ENCODE data around the gene PIK3AP1. TPM values are rescaled to one million over a fixed set of nuclear protein-coding genes. Genes with fewer than 3 reads are reported as not detected.

The PIK3AP1 gene
- polyA plus RNA-seq, 1 of the 3 experiments (the other 2 are of a cell fraction): 0.07 TPM

DNA sequence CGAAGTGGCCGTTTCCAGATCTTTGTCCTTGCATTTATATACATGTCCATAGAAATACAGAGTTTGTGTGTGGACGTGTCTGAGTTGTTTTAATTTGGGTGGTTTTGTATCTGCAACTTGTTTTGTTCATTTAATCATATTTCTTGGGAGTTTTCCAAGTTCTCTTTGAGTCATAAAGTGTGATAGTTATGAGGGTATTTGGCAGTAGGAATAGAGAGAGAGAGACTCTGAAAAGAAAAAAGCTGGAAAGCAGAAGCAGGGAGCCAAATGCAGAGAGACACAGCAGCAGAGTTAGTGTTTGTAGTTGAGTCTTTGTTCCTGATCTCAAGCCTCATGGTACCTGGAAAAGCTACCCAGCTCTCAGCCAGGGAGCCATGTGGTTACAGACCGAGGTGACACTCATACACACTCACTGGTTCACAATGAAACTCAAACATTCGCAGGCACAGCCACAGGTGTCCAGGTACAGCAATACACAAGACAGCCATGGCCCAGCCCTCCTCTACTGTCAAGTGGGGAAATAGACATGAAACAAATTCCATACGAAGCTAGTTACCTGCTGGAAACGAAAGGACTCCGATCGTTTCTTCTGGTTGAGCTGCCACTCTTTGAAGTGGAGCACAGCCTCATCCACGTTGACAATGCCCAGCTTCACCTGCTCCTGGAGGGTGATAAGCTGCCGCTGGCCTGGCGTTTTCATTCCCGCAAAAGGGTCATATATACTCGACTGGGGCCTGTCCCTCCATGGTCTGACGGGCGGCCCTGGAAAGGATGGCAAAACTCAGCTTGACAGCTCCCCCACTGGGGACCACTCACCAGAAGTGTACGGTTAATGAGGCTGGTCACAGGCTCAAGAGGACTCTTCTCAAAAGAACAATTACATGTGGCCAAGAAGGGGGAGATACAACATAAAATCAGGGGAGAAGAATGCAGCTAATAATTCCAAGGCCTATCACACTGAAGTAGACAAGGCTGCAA lies 100.2 kb downstream of the PIK3AP1 start:
- Histone ChIP-seq H3K27ac (ENCODE audit: low read depth in 2 of 2, low read length in 1 of 2) (no peak overlapping the region), H2AFZ (ENCODE audit: low read depth) (no peak overlapping the region), H3K9me2 (no peaks in the 10 kb centered on the region), H3F3A (replicated peaks; ENCODE audit: insufficient read depth) (no peaks in the 10 kb centered on the region), H3K9me3 (no peaks in the 10 kb centered on the region), H3K4me1 (ENCODE audit: control insufficient read depth in 1 of 2, insufficient read depth in 2 of 2, low read depth in 1 of 2, low read length in 1 of 2) (no peaks in the 10 kb centered on the region; a peak in 1 of 4 replicates), H4K20me1 (ENCODE audit: insufficient read depth) (no peaks in the 10 kb centered on the region), H3K79me2 (ENCODE audit: insufficient read depth) (no peaks in the 10 kb centered on the region), H3K36me3 (replicated peaks in 1 of 2; ENCODE audit: control insufficient read depth in 1 of 2, insufficient read depth in 2 of 2, low read length in 1 of 2) (no peaks in the 10 kb centered on the region), H3K9ac (no peak overlapping the region), H3K4me3 (ENCODE audit: low read depth in 2 of 2, low read length in 1 of 2) (no peak overlapping the region), H3K27me3 (ENCODE audit: insufficient read depth) (no peaks in the 10 kb centered on the region), H3K4me2 (no peak overlapping the region)
- POLR2A ChIA-PET: no interaction called here
- TF ChIP-seq, protein P1, sequence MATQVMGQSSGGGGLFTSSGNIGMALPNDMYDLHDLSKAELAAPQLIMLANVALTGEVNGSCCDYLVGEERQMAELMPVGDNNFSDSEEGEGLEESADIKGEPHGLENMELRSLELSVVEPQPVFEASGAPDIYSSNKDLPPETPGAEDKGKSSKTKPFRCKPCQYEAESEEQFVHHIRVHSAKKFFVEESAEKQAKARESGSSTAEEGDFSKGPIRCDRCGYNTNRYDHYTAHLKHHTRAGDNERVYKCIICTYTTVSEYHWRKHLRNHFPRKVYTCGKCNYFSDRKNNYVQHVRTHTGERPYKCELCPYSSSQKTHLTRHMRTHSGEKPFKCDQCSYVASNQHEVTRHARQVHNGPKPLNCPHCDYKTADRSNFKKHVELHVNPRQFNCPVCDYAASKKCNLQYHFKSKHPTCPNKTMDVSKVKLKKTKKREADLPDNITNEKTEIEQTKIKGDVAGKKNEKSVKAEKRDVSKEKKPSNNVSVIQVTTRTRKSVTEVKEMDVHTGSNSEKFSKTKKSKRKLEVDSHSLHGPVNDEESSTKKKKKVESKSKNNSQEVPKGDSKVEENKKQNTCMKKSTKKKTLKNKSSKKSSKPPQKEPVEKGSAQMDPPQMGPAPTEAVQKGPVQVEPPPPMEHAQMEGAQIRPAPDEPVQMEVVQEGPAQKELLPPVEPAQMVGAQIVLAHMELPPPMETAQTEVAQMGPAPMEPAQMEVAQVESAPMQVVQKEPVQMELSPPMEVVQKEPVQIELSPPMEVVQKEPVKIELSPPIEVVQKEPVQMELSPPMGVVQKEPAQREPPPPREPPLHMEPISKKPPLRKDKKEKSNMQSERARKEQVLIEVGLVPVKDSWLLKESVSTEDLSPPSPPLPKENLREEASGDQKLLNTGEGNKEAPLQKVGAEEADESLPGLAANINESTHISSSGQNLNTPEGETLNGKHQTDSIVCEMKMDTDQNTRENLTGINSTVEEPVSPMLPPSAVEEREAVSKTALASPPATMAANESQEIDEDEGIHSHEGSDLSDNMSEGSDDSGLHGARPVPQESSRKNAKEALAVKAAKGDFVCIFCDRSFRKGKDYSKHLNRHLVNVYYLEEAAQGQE (IDR thresholded peaks at IDR 0.05; ENCODE audit: low read depth, low read length): no peak
- no peak for DNase-seq
- CTCF ChIA-PET: interaction anchor here (1.1 to 1.5 kb wide), 2 partner anchors 150 to 225 kb away, joined by 3 read pairs; no protein-coding TSS in a partner anchor
- 75% methylated on average over 17 of the region's 17 CpGs for WGBS (ENCODE audit: low lambda C conversion rate)

DNA sequence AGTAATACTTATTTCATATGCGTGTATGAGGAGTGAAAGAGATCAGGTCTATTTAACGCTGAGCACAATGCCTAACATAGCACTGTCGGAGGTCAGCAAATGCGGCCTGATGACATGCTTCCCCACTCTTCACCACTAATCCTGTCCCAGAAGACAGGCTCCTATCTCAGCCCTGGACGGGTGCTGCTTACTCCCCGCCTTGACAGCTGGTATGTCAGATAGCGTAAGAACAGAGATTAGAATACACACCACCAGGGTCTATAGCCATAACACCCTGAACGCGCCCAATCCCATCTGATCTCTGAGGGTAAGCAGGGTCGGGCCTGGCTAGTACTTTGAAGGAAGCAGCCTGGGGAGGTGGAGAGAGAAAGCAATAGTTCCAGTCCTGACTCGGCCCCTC lies 101.2 kb downstream of the PIK3AP1 start:
- no peak overlapping the region for H3K27ac ChIP-seq (ENCODE audit: low read depth in 2 of 2, low read length in 1 of 2)
- no peaks in the 10 kb centered on the region for H3F3A ChIP-seq (replicated peaks; ENCODE audit: insufficient read depth)
- ChIA-PET CTCF (interaction anchor here (1.5 kb wide), 1 partner anchor 149 kb away, joined by 3 read pairs; no protein-coding TSS in a partner anchor), POLR2A (no interaction called here)
- H3K9me3 ChIP-seq: no peaks in the 10 kb centered on the region
- H3K27me3 ChIP-seq (ENCODE audit: insufficient read depth): no peaks in the 10 kb centered on the region
- TF ChIP-seq, protein P2, sequence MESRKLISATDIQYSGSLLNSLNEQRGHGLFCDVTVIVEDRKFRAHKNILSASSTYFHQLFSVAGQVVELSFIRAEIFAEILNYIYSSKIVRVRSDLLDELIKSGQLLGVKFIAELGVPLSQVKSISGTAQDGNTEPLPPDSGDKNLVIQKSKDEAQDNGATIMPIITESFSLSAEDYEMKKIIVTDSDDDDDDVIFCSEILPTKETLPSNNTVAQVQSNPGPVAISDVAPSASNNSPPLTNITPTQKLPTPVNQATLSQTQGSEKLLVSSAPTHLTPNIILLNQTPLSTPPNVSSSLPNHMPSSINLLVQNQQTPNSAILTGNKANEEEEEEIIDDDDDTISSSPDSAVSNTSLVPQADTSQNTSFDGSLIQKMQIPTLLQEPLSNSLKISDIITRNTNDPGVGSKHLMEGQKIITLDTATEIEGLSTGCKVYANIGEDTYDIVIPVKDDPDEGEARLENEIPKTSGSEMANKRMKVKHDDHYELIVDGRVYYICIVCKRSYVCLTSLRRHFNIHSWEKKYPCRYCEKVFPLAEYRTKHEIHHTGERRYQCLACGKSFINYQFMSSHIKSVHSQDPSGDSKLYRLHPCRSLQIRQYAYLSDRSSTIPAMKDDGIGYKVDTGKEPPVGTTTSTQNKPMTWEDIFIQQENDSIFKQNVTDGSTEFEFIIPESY (IDR thresholded peaks at IDR 0.05; ENCODE audit: borderline replicate concordance, low read depth): no peak
- no peak for TF ChIP-seq TAF1 (IDR thresholded peaks at IDR 0.05; ENCODE audit: borderline replicate concordance, low read depth, low read length)
- no peak for TF ChIP-seq CHD2 (IDR thresholded peaks at IDR 0.05; ENCODE audit: low read length, partially characterized antibody)
- H3K4me2 ChIP-seq: no peak overlapping the region
- peaks cover 3 to 5% of the 10 kb centered on the region in 2 experiments; a peak in 1 of 4 replicates for H3K4me1 ChIP-seq (ENCODE audit: control insufficient read depth in 1 of 2, insufficient read depth in 2 of 2, low read depth in 1 of 2, low read length in 1 of 2)
- H3K9ac ChIP-seq: no peak overlapping the region
- 90% methylated on average over 11 of the region's 11 CpGs for WGBS (ENCODE audit: low lambda C conversion rate)
- DNase-seq: no peak
- H2AFZ ChIP-seq (ENCODE audit: low read depth): no peak overlapping the region
- H3K36me3 ChIP-seq (replicated peaks in 1 of 2; ENCODE audit: control insufficient read depth in 1 of 2, insufficient read depth in 2 of 2, low read length in 1 of 2): no peaks in the 10 kb centered on the region
- H4K20me1 ChIP-seq (ENCODE audit: insufficient read depth): no peaks in the 10 kb centered on the region
- H3K79me2 ChIP-seq (ENCODE audit: insufficient read depth): no peaks in the 10 kb centered on the region
- H3K9me2 ChIP-seq: no peaks in the 10 kb centered on the region
- H3K4me3 ChIP-seq (ENCODE audit: low read depth in 2 of 2, low read length in 1 of 2): no peak overlapping the region
